ENCODE results near the gene CATSPERE.
"Not testable (repeated sequence)": the region's sequence is repeated elsewhere in the genome, so short reads cannot be mapped to it uniquely, and the experiment has no call there.

CATSPERE gene

GRCh38 chr1:244666672-244667418, 205.8 kb downstream of the CATSPERE start:
- not testable (repeated sequence) for DNase-seq

- DNase-seq = no peak
Observed at GRCh38 chr1:244667797-244668196, 206.7 kb downstream of the CATSPERE start.

DNA sequence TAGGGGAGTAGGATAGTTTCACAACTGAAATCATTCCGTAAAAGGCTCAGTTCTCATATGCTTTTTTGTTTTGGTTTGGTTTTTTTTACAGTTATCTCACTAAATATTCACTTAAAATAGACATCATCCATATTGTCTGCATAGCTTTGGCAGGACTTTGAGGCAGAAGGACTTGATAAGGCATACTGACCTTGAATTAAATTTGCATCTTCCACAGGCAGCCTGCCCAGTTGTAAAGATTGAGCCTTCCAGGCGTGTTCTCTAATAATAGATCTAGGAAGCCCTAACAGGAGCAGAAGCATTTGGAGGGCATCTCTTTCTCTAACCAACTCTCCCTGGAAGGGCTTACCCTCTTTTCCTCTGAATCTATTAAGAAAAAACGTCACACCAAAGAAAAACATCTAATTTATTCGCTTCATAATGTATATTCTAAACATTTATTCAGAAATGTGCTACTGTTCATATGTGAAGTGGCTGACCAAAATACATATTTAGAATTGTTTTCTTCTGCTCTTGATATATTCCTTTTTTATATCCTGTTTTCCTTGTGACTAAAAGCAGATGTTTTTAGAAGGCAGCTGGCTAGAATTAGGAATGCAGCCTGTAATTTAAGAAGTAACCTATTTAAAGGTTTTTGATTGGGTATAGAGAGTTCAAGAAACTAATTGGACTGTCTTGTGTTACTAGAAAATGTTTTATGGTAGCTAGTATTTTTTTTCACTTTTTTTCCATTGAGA, 212.0 kb downstream of the CATSPERE start:
- DNase-seq = peak; percentile 73

DNA sequence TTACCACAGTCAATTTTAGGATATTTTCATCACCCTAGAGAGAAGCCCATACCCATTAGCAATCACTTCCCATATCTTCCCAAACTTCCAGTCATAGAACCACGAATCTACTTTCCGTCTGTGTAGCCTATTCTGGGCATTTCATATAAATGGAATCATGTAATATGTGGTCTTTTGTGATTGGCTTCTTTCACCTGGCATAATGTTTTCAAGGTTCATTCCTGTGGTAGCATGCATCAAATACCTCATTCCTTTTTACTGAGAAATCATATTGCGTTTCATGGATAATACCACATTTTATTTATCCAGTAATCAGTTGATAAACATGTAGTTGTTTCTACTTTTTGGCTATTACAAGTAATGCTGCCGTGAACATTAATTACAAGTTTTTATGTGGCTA, 213.4 kb downstream of the CATSPERE start:
- peak; percentile 28 for DNase-seq

GRCh38 chr1:244675167-244675566, 214.1 kb downstream of the CATSPERE start:
- no peak for DNase-seq

DNA sequence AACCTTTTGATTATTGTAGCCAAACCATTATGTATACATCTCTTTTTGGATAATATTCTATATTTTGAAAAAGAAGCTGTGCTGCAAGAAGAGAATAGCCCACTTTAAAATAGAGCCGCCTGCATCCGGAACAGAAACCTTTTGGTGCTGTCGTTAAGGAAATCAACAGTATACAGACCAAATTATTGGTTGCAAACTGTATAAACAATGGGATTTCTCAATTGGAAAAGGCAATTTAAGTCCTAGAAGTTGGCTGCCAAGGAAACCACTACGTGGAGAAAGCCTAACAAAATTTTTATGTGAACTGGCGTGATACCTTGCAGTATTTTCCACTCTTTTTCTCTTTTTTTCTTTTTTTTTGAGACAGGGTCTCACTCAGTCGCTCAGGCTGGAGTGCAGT, 217.6 kb downstream of the CATSPERE start:
- DNase-seq = no peak

GRCh38 chr1:244680667-244681066, 219.6 kb downstream of the CATSPERE start:
- no peak for DNase-seq

DNA sequence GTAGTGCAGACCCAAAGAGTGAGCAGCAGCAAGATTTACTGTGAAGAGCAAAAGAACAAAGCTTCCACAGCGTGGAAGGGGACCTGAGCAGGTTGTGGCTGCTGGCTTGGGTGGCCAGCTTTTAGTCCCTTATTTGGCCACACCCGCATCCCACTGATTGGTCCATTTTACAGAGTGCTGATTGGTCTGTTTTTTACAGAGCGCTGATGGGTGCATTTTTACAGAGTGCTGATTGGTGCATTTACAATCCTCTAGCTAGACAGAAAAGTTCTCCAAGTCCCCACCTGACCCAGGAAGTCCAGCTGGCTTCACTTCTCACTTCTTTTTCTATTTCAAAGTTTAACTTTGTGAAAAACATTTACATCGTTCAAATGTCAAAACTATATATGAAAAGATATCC, 221.0 kb downstream of the CATSPERE start:
- not testable (repeated sequence) for DNase-seq

Data from fibroblast of skin of scalp (primary cell).